ENCODE data around the gene ANXA4.

ANXA4 gene

GRCh38 chr2:69846182-69847067 lies 104.5 kb downstream of the ANXA4 start:
- H3K4me1 Mint-ChIP-seq = no peaks in the 10 kb centered on the region
- H3K27me3 Mint-ChIP-seq = no peaks in the 10 kb centered on the region
- H3K27ac Mint-ChIP-seq = no peak overlapping the region
- H3K9me3 Mint-ChIP-seq = no peaks in the 10 kb centered on the region
- peaks cover 30% of the 10 kb centered on the region for H3K36me3 Mint-ChIP-seq
- ATAC-seq = no peak
- H3K4me3 Mint-ChIP-seq = no peak overlapping the region

- ATAC-seq = no peak
- Mint-ChIP-seq H3K36me3 (peaks cover 30% of the 10 kb centered on the region), H3K27me3 (no peaks in the 10 kb centered on the region), H3K9me3 (no peaks in the 10 kb centered on the region), H3K27ac (no peak overlapping the region), H3K4me3 (no peak overlapping the region), H3K4me1 (no peaks in the 10 kb centered on the region)
These were observed 105.3 kb downstream of the ANXA4 start for GRCh38 chr2:69847068-69847828.

- H3K27ac Mint-ChIP-seq = no peak overlapping the region
These were observed 106.4 kb downstream of the ANXA4 start for GRCh38 chr2:69848186-69848790.

GRCh38 chr2:69858261-69858660 lies 116.3 kb downstream of the ANXA4 start:
- H3K36me3 Mint-ChIP-seq = peaks cover 15% of the 10 kb centered on the region
- no peak for ATAC-seq
- no peak overlapping the region for H3K4me3 Mint-ChIP-seq
- no peaks in the 10 kb centered on the region for H3K27me3 Mint-ChIP-seq
- H3K4me1 Mint-ChIP-seq = no peaks in the 10 kb centered on the region
- no peaks in the 10 kb centered on the region for H3K9me3 Mint-ChIP-seq
- no peak overlapping the region for H3K27ac Mint-ChIP-seq

More at GRCh38 chr2:69848186-69848790, 106.4 kb downstream of the ANXA4 start:
- H3K4me3 Mint-ChIP-seq = no peak overlapping the region
- H3K9me3 Mint-ChIP-seq = no peaks in the 10 kb centered on the region
- no peaks in the 10 kb centered on the region for H3K4me1 Mint-ChIP-seq
- H3K27me3 Mint-ChIP-seq = no peaks in the 10 kb centered on the region
- peaks cover 34% of the 10 kb centered on the region for H3K36me3 Mint-ChIP-seq
- ATAC-seq = no peak

- ATAC-seq = no peak
- H3K4me3 Mint-ChIP-seq = no peak overlapping the region
- peaks cover 18% of the 10 kb centered on the region for H3K36me3 Mint-ChIP-seq
- H3K27ac Mint-ChIP-seq = no peak overlapping the region
- H3K27me3 Mint-ChIP-seq = no peaks in the 10 kb centered on the region
- no peaks in the 10 kb centered on the region for H3K4me1 Mint-ChIP-seq
- no peaks in the 10 kb centered on the region for H3K9me3 Mint-ChIP-seq
These were observed 121.4 kb downstream of the ANXA4 start for GRCh38 chr2:69863298-69863697.

All from stimulated activated memory B cell treated with anti-CD40 and anti-IgM and Interleukin-4, amounts not matched to agents 10 μg/mL and 1 μg/mL and 100 μg/mL, for 72 hours (primary cell).